Type B pancreatic cell (in vitro differentiated cells): ENCODE results near the gene NUB1. TPM values are rescaled to one million over a fixed set of nuclear protein-coding genes. Genes with fewer than 3 reads are reported as not detected.

ENCODE experiments used
- DNase-seq: peaks from one replicate; pipeline ENCODE4 v3.0.0; 2021; ENCODE audit warnings: mixed read lengths; ENCODE audit not compliant: unreplicated experiment; ENCODE audit errors: extremely low spot score
- H3K27ac Mint-ChIP-seq: 2 replicates; pipeline ENCODE4 v1.8.0; 2021; ENCODE audit warnings: mild to moderate bottlenecking, mixed read lengths
- H3K27me3 Mint-ChIP-seq: 2 replicates; pipeline ENCODE4 v1.8.0; 2021; ENCODE audit warnings: mixed read lengths
- H3K36me3 Mint-ChIP-seq: 2 replicates; pipeline ENCODE4 v1.8.0; 2021; ENCODE audit warnings: mixed read lengths
- H3K4me1 Mint-ChIP-seq: one replicate; pipeline ENCODE4 v1.8.0; 2021; ENCODE audit warnings: mixed read lengths; ENCODE audit not compliant: unreplicated experiment
- H3K4me3 Mint-ChIP-seq: 2 replicates; pipeline ENCODE4 v1.8.0; 2021; ENCODE audit warnings: mild to moderate bottlenecking, mixed read lengths
- H3K9me3 Mint-ChIP-seq: 2 replicates; pipeline ENCODE4 v1.8.0; 2021; ENCODE audit warnings: mixed read lengths
- CTCF ChIP-seq: fragments of 200-600 bp; sonication (generic); conservative IDR thresholded peaks from 2 replicates; pipeline ENCODE4 v1.5.0; 2021; ENCODE audit warnings: antibody characterized with exemption, mild to moderate bottlenecking
- total RNA-seq: library from RNA; stranded (reverse); gene quantifications from 2 replicates; pipeline ENCODE4 v1.2.1, GENCODE V29; 2021; ENCODE audit warnings: low replicate concordance

NUB1 gene
- total RNA-seq, 1 donor from 2014 or later = 54.3 TPM

- Mint-ChIP-seq H3K36me3 (no peaks in the 10 kb centered on the region), H3K4me3 (peak overlapping the region; percentile 36), H3K4me1 (peaks cover 50% of the 10 kb centered on the region), H3K27ac (no peak overlapping the region), H3K9me3 (no peaks in the 10 kb centered on the region), H3K27me3 (peaks cover 13% of the 10 kb centered on the region)
- no peak for DNase-seq
- no peak for TF ChIP-seq CTCF
Measured at GRCh38 chr7:151406051-151406875, 64.7 kb downstream of the NUB1 start.

- Mint-ChIP-seq H3K9me3 (no peaks in the 10 kb centered on the region), H3K36me3 (no peaks in the 10 kb centered on the region), H3K4me3 (peak overlapping the region; percentile 72), H3K27me3 (peaks cover 18% of the 10 kb centered on the region), H3K27ac (no peak overlapping the region), H3K4me1 (peaks cover 51% of the 10 kb centered on the region)
- no peak for TF ChIP-seq CTCF
- DNase-seq = no peak
Measured at GRCh38 chr7:151406886-151407583, 65.4 kb downstream of the NUB1 start.

GRCh38 chr7:151408498-151408838, 66.9 kb downstream of the NUB1 start:
- Mint-ChIP-seq H3K4me3 (peak overlapping the region; percentile 93), H3K27ac (peak overlapping the region; percentile 79), H3K4me1 (peaks cover 40% of the 10 kb centered on the region), H3K27me3 (peaks cover 24% of the 10 kb centered on the region), H3K9me3 (no peaks in the 10 kb centered on the region), H3K36me3 (no peaks in the 10 kb centered on the region)
- no peak for TF ChIP-seq CTCF
- DNase-seq = no peak

GRCh38 chr7:151408839-151409666, 67.4 kb downstream of the NUB1 start:
- Mint-ChIP-seq H3K27ac (peak overlapping the region; percentile 79), H3K36me3 (no peaks in the 10 kb centered on the region), H3K4me1 (peaks cover 34% of the 10 kb centered on the region), H3K4me3 (peak overlapping the region; percentile 93), H3K27me3 (peaks cover 24% of the 10 kb centered on the region), H3K9me3 (no peaks in the 10 kb centered on the region)
- no peak for TF ChIP-seq CTCF
- no peak for DNase-seq

- Mint-ChIP-seq H3K9me3 (peaks cover 4% of the 10 kb centered on the region), H3K4me1 (peaks cover 29% of the 10 kb centered on the region), H3K27ac (peak within 1 kb of the TSS; percentile 79), H3K36me3 (no peaks in the 10 kb centered on the region), H3K4me3 (peak within 1 kb of the TSS; percentile 93), H3K27me3 (peaks cover 26% of the 10 kb centered on the region)
- DNase-seq = peak; percentile 84
- TF ChIP-seq CTCF = peak; percentile 48
Measured at GRCh38 chr7:151409667-151410404, 68.2 kb downstream of the NUB1 start, which contains the start of gene WDR86. Gene WDR86 (minus strand): TSS chr7:151410038. CDS start chr7:151409589, 449 bp downstream.
